ENCODE results near the gene PODXL. TPM values are rescaled to one million over a fixed set of nuclear protein-coding genes. Genes with fewer than 3 reads are reported as not detected.
A peak's percentile ranks its signal among the peaks of the same experiment; 100 is the strongest.

Gene PODXL
- total and polyA plus RNA-seq, 2 experiments from 2014 or later, result 24.1 to 58.5 TPM

- Histone ChIP-seq H3K36me3 (peaks cover 6% of the 10 kb centered on the region), H3K4me3 (no peak overlapping the region), H3K4me1 (ENCODE audit: low read depth) (no peaks in the 10 kb centered on the region), H3K27me3 (no peaks in the 10 kb centered on the region), H3K9me3 (ENCODE audit: low read depth) (no peaks in the 10 kb centered on the region), H3K27ac (peak overlapping the region; percentile 60)
- no peak for TF ChIP-seq CTCF (IDR thresholded peaks at IDR 0.05; ENCODE audit: low read depth, low read length)
- peak in 1 of 2 donors; percentile 2 for DNase-seq (ENCODE audit: low read depth in 1 of 2, low spot score in 1 of 2)
Observed at GRCh38 chr7:131459256-131459655, 97.2 kb downstream of the PODXL start.

- H3K4me1 ChIP-seq (ENCODE audit: low read depth), result no peaks in the 10 kb centered on the region
- H3K27ac ChIP-seq, result no peak overlapping the region
- H3K4me3 ChIP-seq, result no peak overlapping the region
- no peak for TF ChIP-seq CTCF (IDR thresholded peaks at IDR 0.05; ENCODE audit: low read depth, low read length)
- H3K36me3 ChIP-seq, result no peaks in the 10 kb centered on the region
- no peak for DNase-seq (ENCODE audit: low read depth in 1 of 2, low spot score in 1 of 2)
- no peaks in the 10 kb centered on the region for H3K27me3 ChIP-seq
- H3K9me3 ChIP-seq (ENCODE audit: low read depth), result no peaks in the 10 kb centered on the region
Observed at GRCh38 chr7:131456338-131456737, 100.1 kb downstream of the PODXL start.

- Histone ChIP-seq H3K27ac (no peak overlapping the region), H3K36me3 (no peaks in the 10 kb centered on the region), H3K27me3 (no peaks in the 10 kb centered on the region), H3K4me3 (no peak overlapping the region), H3K4me1 (ENCODE audit: low read depth) (no peaks in the 10 kb centered on the region), H3K9me3 (ENCODE audit: low read depth) (no peaks in the 10 kb centered on the region)
- no peak for DNase-seq (ENCODE audit: low read depth in 1 of 2, low spot score in 1 of 2)
- no peak for TF ChIP-seq CTCF (IDR thresholded peaks at IDR 0.05; ENCODE audit: low read depth, low read length)
Observed at GRCh38 chr7:131455546-131455945, 100.9 kb downstream of the PODXL start.

- H3K9me3 ChIP-seq (ENCODE audit: low read depth), result no peaks in the 10 kb centered on the region
- no peak overlapping the region for H3K4me3 ChIP-seq
- DNase-seq (ENCODE audit: low read depth in 1 of 2, low spot score in 1 of 2), result peak in 1 of 2 donors; percentile 13
- no peak overlapping the region for H3K27ac ChIP-seq
- no peak for TF ChIP-seq CTCF (IDR thresholded peaks at IDR 0.05; ENCODE audit: low read depth, low read length)
- H3K4me1 ChIP-seq (ENCODE audit: low read depth), result no peaks in the 10 kb centered on the region
- H3K36me3 ChIP-seq, result no peaks in the 10 kb centered on the region
- H3K27me3 ChIP-seq, result no peaks in the 10 kb centered on the region
Observed at GRCh38 chr7:131455001-131455400, 101.4 kb downstream of the PODXL start.

GRCh38 chr7:131454498-131454897 lies 101.9 kb downstream of the PODXL start:
- TF ChIP-seq CTCF (IDR thresholded peaks at IDR 0.05; ENCODE audit: low read depth, low read length), result no peak
- H3K9me3 ChIP-seq (ENCODE audit: low read depth), result no peaks in the 10 kb centered on the region
- no peaks in the 10 kb centered on the region for H3K4me1 ChIP-seq (ENCODE audit: low read depth)
- H3K27me3 ChIP-seq, result no peaks in the 10 kb centered on the region
- H3K4me3 ChIP-seq, result no peak overlapping the region
- no peak for DNase-seq (ENCODE audit: low read depth in 1 of 2, low spot score in 1 of 2)
- H3K36me3 ChIP-seq, result no peaks in the 10 kb centered on the region
- no peak overlapping the region for H3K27ac ChIP-seq

Other genes with a start within 250 kb of the PODXL start
- 15.5 and 26.2 TPM in 2 replicates for gene MKLN1, start 228.8 kb downstream of the PODXL start, total RNA-seq
- 35.5 and 41.4 TPM in 2 replicates for gene MKLN1, start 228.8 kb downstream of the PODXL start, polyA plus RNA-seq